Activated CD4-positive, alpha-beta memory T cell treated with anti-CD3 and anti-CD28 coated beads for 36 hours (primary cell): ENCODE measurements around the gene PIEZO2. TPM values are rescaled to one million over a fixed set of nuclear protein-coding genes. Genes with fewer than 3 reads are reported as not detected.
"Not testable (repeated sequence)": the region's sequence is repeated elsewhere in the genome, so short reads cannot be mapped to it uniquely, and the experiment has no call there.

Source experiments
- CTCF ChIA-PET: fragments of 350-600 bp; sonication (Branson Sonifier 250); formaldehyde crosslinking; loops from one replicate; lab custom pipeline; 2021; ENCODE audit warnings: antibody characterized with exemption, inconsistent platforms; lab: Charles Lee
- POLR2A ChIA-PET: fragments of 350-600 bp; sonication (Branson Sonifier 250); formaldehyde crosslinking; loops from one replicate; lab custom pipeline; 2021; ENCODE audit warnings: antibody characterized with exemption; lab: Charles Lee
- DNase-seq: peaks from one replicate; pipeline ENCODE4 v3.0.0-alpha.2; 2020
- H3K27ac Mint-ChIP-seq: one replicate; pipeline ENCODE4 v1.8.0; 2021; ENCODE audit warnings: mixed read lengths
- H3K27me3 Mint-ChIP-seq: one replicate; pipeline ENCODE4 v1.8.0; 2021; ENCODE audit warnings: mixed read lengths
- H3K36me3 Mint-ChIP-seq: one replicate; pipeline ENCODE4 v1.8.0; 2021; ENCODE audit warnings: mixed read lengths
- H3K4me1 Mint-ChIP-seq: one replicate; pipeline ENCODE4 v1.8.0; 2021; ENCODE audit warnings: low read depth, mixed read lengths
- H3K4me3 Mint-ChIP-seq: one replicate; pipeline ENCODE4 v1.8.0; 2021; ENCODE audit warnings: mild to moderate bottlenecking, mixed read lengths
- H3K9me3 Mint-ChIP-seq: one replicate; pipeline ENCODE4 v1.8.0; 2021; ENCODE audit warnings: mixed read lengths
- intact Hi-C: fragments of 100-400 bp; cut with micrococcal nuclease; formaldehyde crosslinking; loops from one replicate; pipeline ENCODE4 v1.15.1; 2023
- total RNA-seq, 2 experiments: library from RNA; stranded (reverse); gene quantifications; one replicate each; pipeline ENCODE4 v1.2.3, GENCODE V29; 2021

The PIEZO2 gene
- total RNA-seq, 2 experiments from 2014 or later = not detected

DNA sequence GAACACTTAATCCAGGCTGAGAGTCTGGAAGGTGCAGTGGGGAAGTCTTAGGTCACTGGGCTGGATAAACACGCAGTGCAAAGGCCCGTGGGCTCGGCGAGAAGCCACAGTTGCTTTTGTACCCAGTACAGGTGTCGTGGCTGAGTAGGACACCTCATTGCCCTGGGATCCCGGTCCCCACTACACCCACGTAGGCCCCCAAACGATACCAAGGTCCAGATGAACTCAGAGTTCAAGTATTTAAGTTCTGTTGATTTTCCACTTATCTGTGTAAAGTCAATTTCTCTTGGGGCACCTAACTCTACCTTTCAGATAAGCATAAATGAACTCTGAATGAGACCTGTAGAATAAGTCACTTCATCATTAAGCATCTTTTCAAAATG lies 302.0 kb downstream of the PIEZO2 start:
- H3K36me3 Mint-ChIP-seq = no peaks in the 10 kb centered on the region
- H3K9me3 Mint-ChIP-seq = peaks cover 2% of the 10 kb centered on the region
- H3K27me3 Mint-ChIP-seq = peaks cover 8% of the 10 kb centered on the region
- ChIA-PET CTCF (no interaction called here), POLR2A (no interaction called here)
- no peak for DNase-seq
- H3K27ac Mint-ChIP-seq = no peak overlapping the region
- no peaks in the 10 kb centered on the region for H3K4me1 Mint-ChIP-seq
- H3K4me3 Mint-ChIP-seq = no peak overlapping the region
- intact Hi-C loops = no loop called here

DNA sequence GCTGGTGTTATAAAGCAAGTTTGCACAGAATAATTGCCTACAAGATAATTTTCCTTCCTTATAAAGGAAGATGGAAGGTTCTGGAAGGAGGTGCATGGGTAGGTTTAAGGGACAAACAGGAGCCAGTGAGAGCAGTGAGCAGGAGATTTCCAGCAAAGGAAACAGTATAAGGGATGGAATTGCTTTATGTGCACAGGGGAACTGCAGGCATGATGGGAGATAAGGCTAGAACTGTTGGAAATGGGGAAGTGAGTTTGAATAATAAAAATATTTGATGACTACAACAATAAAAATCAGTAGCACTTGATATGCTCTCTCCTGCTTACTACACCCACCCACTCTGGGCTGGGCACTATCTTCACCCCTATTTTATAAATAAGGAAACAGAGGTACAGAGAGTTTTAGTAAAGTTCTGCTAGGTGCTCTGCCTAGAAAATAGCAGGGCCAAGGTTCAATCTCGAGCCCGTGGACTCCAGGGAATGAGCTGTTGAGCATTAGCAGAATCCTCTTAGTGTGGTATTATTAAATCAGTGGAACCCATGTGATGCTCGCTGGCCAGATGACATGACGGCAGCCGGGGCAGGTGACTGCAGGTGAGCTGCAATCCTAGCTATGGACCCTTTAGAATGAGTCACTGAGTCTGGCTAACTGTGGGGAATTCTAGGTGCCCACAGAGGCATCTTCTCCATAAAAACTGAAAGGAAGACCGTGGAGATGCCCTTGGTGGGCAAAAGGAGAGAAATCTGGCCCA lies 302.5 kb downstream of the PIEZO2 start:
- ChIA-PET POLR2A (no interaction called here), CTCF (no interaction called here)
- no peak for DNase-seq
- H3K36me3 Mint-ChIP-seq = no peaks in the 10 kb centered on the region
- no peaks in the 10 kb centered on the region for H3K4me1 Mint-ChIP-seq
- intact Hi-C loops = no loop called here
- peaks cover 7% of the 10 kb centered on the region for H3K27me3 Mint-ChIP-seq
- no peak overlapping the region for H3K4me3 Mint-ChIP-seq
- H3K9me3 Mint-ChIP-seq = peaks cover 2% of the 10 kb centered on the region
- H3K27ac Mint-ChIP-seq = no peak overlapping the region

DNA sequence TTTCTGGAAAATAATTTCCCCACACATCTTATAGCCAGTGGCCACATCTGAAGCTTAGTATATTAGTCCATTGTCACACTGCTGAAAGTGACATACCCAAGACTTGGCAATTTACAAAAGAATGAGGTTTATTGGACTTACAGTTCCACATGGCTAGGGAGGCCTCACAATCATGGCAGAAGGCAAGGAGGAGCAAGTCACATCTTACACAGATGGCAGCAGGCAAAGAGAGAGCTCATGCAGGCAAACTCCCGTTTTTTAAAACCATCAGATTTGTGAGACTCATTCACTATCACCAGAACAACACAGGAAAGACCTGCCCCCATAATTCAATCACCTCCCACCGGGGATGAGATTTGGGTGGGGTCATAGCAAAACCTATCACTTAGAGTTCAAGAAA lies 303.3 kb downstream of the PIEZO2 start:
- H3K27me3 Mint-ChIP-seq, H3K27ac Mint-ChIP-seq, intact Hi-C loops, H3K4me1 Mint-ChIP-seq, H3K9me3 Mint-ChIP-seq, POLR2A ChIA-PET, DNase-seq, CTCF ChIA-PET, H3K36me3 Mint-ChIP-seq, H3K4me3 Mint-ChIP-seq: not testable (repeated sequence)

GRCh38 chr18:10843565-10843964 lies 305.8 kb downstream of the PIEZO2 start:
- no peak for DNase-seq
- Mint-ChIP-seq H3K27ac (no peak overlapping the region), H3K4me3 (no peak overlapping the region), H3K4me1 (no peaks in the 10 kb centered on the region), H3K9me3 (peaks cover 2% of the 10 kb centered on the region), H3K27me3 (peaks cover 12% of the 10 kb centered on the region), H3K36me3 (no peaks in the 10 kb centered on the region)
- ChIA-PET POLR2A (no interaction called here), CTCF (no interaction called here)
- intact Hi-C loops = no loop called here

- H3K9me3 Mint-ChIP-seq = peaks cover 2% of the 10 kb centered on the region
- H3K27ac Mint-ChIP-seq = no peak overlapping the region
- H3K36me3 Mint-ChIP-seq = no peaks in the 10 kb centered on the region
- DNase-seq = no peak
- H3K4me3 Mint-ChIP-seq = no peak overlapping the region
- POLR2A ChIA-PET = no interaction called here
- H3K27me3 Mint-ChIP-seq = peaks cover 11% of the 10 kb centered on the region
- CTCF ChIA-PET = no interaction called here
- intact Hi-C loops = no loop called here
- H3K4me1 Mint-ChIP-seq = no peaks in the 10 kb centered on the region
Observed at GRCh38 chr18:10842861-10843260, 306.5 kb downstream of the PIEZO2 start.

GRCh38 chr18:10842371-10842770 lies 307.0 kb downstream of the PIEZO2 start:
- Mint-ChIP-seq H3K36me3 (no peaks in the 10 kb centered on the region), H3K27me3 (peaks cover 9% of the 10 kb centered on the region), H3K4me3 (no peak overlapping the region), H3K27ac (no peak overlapping the region), H3K9me3 (peaks cover 2% of the 10 kb centered on the region), H3K4me1 (no peaks in the 10 kb centered on the region)
- ChIA-PET CTCF (no interaction called here), POLR2A (no interaction called here)
- intact Hi-C loops = no loop called here
- DNase-seq = no peak

GRCh38 chr18:10841203-10841602 lies 308.2 kb downstream of the PIEZO2 start:
- ChIA-PET CTCF (interaction anchor here (0.9 kb wide), 1 partner anchor 10 kb away, joined by 3 read pairs; no protein-coding TSS in a partner anchor), POLR2A (no interaction called here)
- Mint-ChIP-seq H3K4me3 (no peak overlapping the region), H3K36me3 (no peaks in the 10 kb centered on the region), H3K27me3 (peaks cover 7% of the 10 kb centered on the region), H3K9me3 (no peaks in the 10 kb centered on the region), H3K4me1 (no peaks in the 10 kb centered on the region), H3K27ac (no peak overlapping the region)
- intact Hi-C loops = no loop called here
- no peak for DNase-seq

DNA sequence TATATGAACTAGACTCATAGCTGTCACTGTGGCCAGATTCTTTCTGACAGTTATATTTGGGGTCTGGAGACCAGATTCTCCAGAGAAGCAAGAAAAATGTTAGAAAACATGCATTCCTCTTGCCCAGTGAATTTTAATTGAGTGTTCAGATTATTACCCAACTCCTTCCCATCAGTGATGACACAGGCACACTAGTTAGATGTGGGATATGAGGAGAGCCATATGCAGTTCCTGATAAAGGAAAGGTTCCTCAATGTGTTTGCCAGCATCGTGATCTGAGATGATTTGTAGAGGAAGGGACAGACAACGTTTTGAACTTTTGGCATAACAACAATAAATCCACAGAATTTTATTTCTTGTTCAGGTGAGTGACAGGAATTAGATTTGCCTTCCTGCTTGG lies 308.6 kb downstream of the PIEZO2 start:
- Mint-ChIP-seq H3K27me3 (peaks cover 7% of the 10 kb centered on the region), H3K27ac (no peak overlapping the region), H3K9me3 (no peaks in the 10 kb centered on the region), H3K4me1 (no peaks in the 10 kb centered on the region), H3K4me3 (no peak overlapping the region), H3K36me3 (no peaks in the 10 kb centered on the region)
- POLR2A ChIA-PET = no interaction called here
- intact Hi-C loops = no loop called here
- no peak for DNase-seq
- CTCF ChIA-PET = interaction anchor here (0.9 kb wide), 1 partner anchor 10 kb away, joined by 3 read pairs; no protein-coding TSS in a partner anchor

GRCh38 chr18:10839421-10839820 lies 309.9 kb downstream of the PIEZO2 start:
- H3K4me1 Mint-ChIP-seq = no peaks in the 10 kb centered on the region
- H3K4me3 Mint-ChIP-seq = no peak overlapping the region
- DNase-seq = no peak
- ChIA-PET POLR2A (no interaction called here), CTCF (no interaction called here)
- intact Hi-C loops = no loop called here
- no peaks in the 10 kb centered on the region for H3K36me3 Mint-ChIP-seq
- peaks cover 7% of the 10 kb centered on the region for H3K27me3 Mint-ChIP-seq
- H3K9me3 Mint-ChIP-seq = no peaks in the 10 kb centered on the region
- no peak overlapping the region for H3K27ac Mint-ChIP-seq

- Mint-ChIP-seq H3K4me1 (no peaks in the 10 kb centered on the region), H3K4me3 (no peak overlapping the region), H3K27me3 (peaks cover 7% of the 10 kb centered on the region), H3K27ac (no peak overlapping the region), H3K9me3 (no peaks in the 10 kb centered on the region), H3K36me3 (no peaks in the 10 kb centered on the region)
- intact Hi-C loops = no loop called here
- no peak for DNase-seq
- ChIA-PET CTCF (no interaction called here), POLR2A (no interaction called here)
Observed at GRCh38 chr18:10838553-10838952, 310.8 kb downstream of the PIEZO2 start.

GRCh38 chr18:10834128-10834815 lies 315.1 kb downstream of the PIEZO2 start:
- H3K27me3 Mint-ChIP-seq = peaks cover 5% of the 10 kb centered on the region
- intact Hi-C loops = no loop called here
- no peak for DNase-seq
- no peaks in the 10 kb centered on the region for H3K4me1 Mint-ChIP-seq
- H3K4me3 Mint-ChIP-seq = no peak overlapping the region
- ChIA-PET POLR2A (no interaction called here), CTCF (no interaction called here)
- peaks cover 3% of the 10 kb centered on the region for H3K9me3 Mint-ChIP-seq
- H3K36me3 Mint-ChIP-seq = no peaks in the 10 kb centered on the region
- no peak overlapping the region for H3K27ac Mint-ChIP-seq

DNA sequence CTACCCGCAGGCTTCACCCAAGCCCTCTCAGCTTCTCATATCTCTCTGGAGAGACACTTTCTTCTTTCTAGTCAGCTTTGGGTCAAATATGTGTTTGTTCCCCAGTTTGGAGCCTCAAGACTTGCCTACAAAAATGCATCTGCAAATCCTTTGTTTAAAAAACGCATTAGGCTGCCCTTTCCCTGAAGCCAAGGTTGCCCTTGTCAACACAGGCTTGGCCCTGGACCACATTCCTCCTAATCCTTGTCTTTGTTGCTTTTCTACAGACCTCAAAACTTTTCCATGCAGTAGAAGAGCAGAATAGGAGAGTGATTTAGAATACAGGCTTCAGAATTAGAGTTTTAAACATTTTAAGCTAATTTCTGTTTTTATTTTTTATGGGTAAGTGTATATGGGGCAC lies 315.7 kb downstream of the PIEZO2 start:
- intact Hi-C loops = no loop called here
- Mint-ChIP-seq H3K27me3 (peaks cover 7% of the 10 kb centered on the region), H3K4me1 (no peaks in the 10 kb centered on the region), H3K4me3 (no peak overlapping the region), H3K9me3 (peaks cover 3% of the 10 kb centered on the region), H3K36me3 (no peaks in the 10 kb centered on the region), H3K27ac (no peak overlapping the region)
- DNase-seq = no peak
- POLR2A ChIA-PET = no interaction called here
- CTCF ChIA-PET = no interaction called here

- ChIA-PET POLR2A (no interaction called here), CTCF (no interaction called here)
- Mint-ChIP-seq H3K9me3 (peaks cover 3% of the 10 kb centered on the region), H3K4me1 (no peaks in the 10 kb centered on the region), H3K4me3 (no peak overlapping the region), H3K27me3 (peaks cover 16% of the 10 kb centered on the region), H3K36me3 (no peaks in the 10 kb centered on the region), H3K27ac (no peak overlapping the region)
- DNase-seq = no peak
- intact Hi-C loops = no loop called here
Observed at GRCh38 chr18:10826400-10826799, 323.0 kb downstream of the PIEZO2 start.
